Liver (tissue), 9 donors: Measurements from ENCODE around the gene ITFG1. TPM values are rescaled to one million over a fixed set of nuclear protein-coding genes. Genes with fewer than 3 reads are reported as not detected.

Experiments
- DNase-seq: peaks from one replicate; pipeline ENCODE4 v3.0.0-alpha.2; 2017; ENCODE audit warnings: low spot score
- H3K27ac ChIP-seq, 2 donors: one replicate each; pipeline ENCODE4 v1.7.0; 2013; ENCODE audit warnings: inconsistent platforms in 2 of 2, low read length in 2 of 2, control low read depth in 1 of 2, low read depth in 1 of 2, mild to moderate bottlenecking in 1 of 2
- H3K27me3 ChIP-seq, 4 donors: one replicate each; pipeline versions ENCODE4 v1.6.1 to v1.7.0; 2013; ENCODE audit warnings: low read length in 3 of 4, inconsistent platforms in 1 of 4, mild to moderate bottlenecking in 1 of 4, moderate library complexity in 1 of 4; ENCODE audit not compliant: control insufficient read depth in 4 of 4, insufficient read depth in 4 of 4
- H3K36me3 ChIP-seq, 4 donors: one replicate each; pipeline versions ENCODE4 v1.6.1 to v1.7.0; 2013; ENCODE audit warnings: low read length in 3 of 4, mild to moderate bottlenecking in 3 of 4, low read depth in 1 of 4, moderate library complexity in 1 of 4; ENCODE audit not compliant: control insufficient read depth in 4 of 4, insufficient read depth in 3 of 4
- H3K4me1 ChIP-seq, 4 donors: one replicate each; pipeline versions ENCODE4 v1.6.1 to v1.7.0; 2013; ENCODE audit warnings: low read length in 3 of 4, mild to moderate bottlenecking in 3 of 4, moderate library complexity in 1 of 4; ENCODE audit not compliant: control insufficient read depth in 4 of 4, insufficient read depth in 4 of 4
- H3K4me3 ChIP-seq, 3 donors: one replicate each; pipeline versions ENCODE4 v1.6.1 to v1.7.0; 2013; ENCODE audit warnings: low read length in 3 of 3, control low read depth in 1 of 3, low read depth in 1 of 3, mild to moderate bottlenecking in 1 of 3
- H3K9ac ChIP-seq, 2 donors: one replicate each; pipeline ENCODE4 v1.7.0; 2013; ENCODE audit warnings: low read length in 2 of 2, mild to moderate bottlenecking in 2 of 2, moderate library complexity in 2 of 2, control low read depth in 1 of 2, low read depth in 1 of 2
- H3K9me3 ChIP-seq, 4 donors: one replicate each; pipeline versions ENCODE4 v1.6.1 to v1.7.0; 2013; ENCODE audit warnings: low read length in 3 of 4; ENCODE audit not compliant: control insufficient read depth in 4 of 4
- ATF3 ChIP-seq: IDR thresholded peaks from 2 replicates; pipeline ENCODE4 v1.6.1; 2016; ENCODE audit warnings: antibody characterized with exemption
- EGR1 ChIP-seq, 2 donors: IDR thresholded peaks; 2 replicates each; pipeline ENCODE4 v1.6.1; 2016 to 2018; ENCODE audit warnings: antibody characterized with exemption in 2 of 2, low read depth in 2 of 2
- FOXA1 ChIP-seq: IDR thresholded peaks from 2 replicates; pipeline ENCODE4 v1.6.1; 2016; ENCODE audit warnings: antibody characterized with exemption
- FOXA2 ChIP-seq: IDR thresholded peaks from 2 replicates; pipeline ENCODE4 v1.6.1; 2016; ENCODE audit warnings: antibody characterized with exemption
- GABPA ChIP-seq, 2 donors: IDR thresholded peaks in 1 of 2; conservative IDR thresholded peaks in 1 of 2; 2 replicates each; pipeline ENCODE4 v1.6.1; 2016; ENCODE audit warnings: antibody characterized with exemption in 2 of 2, mild to moderate bottlenecking in 1 of 2, moderate library complexity in 1 of 2
- HNF4A ChIP-seq, 2 donors: conservative IDR thresholded peaks; 2 replicates each; pipeline ENCODE4 v1.6.1; 2016; ENCODE audit warnings: antibody characterized with exemption in 2 of 2, mild to moderate bottlenecking in 2 of 2
- MAX ChIP-seq: IDR thresholded peaks from 2 replicates; pipeline ENCODE4 v1.6.1; 2016; ENCODE audit warnings: antibody characterized with exemption
- NR2F2 ChIP-seq: IDR thresholded peaks from 2 replicates; pipeline ENCODE4 v1.6.1; 2016; ENCODE audit warnings: antibody characterized with exemption
- REST ChIP-seq: IDR thresholded peaks from 2 replicates; pipeline ENCODE4 v1.6.1; 2016; ENCODE audit warnings: antibody characterized with exemption, mild to moderate bottlenecking
- SP1 ChIP-seq: IDR thresholded peaks from 2 replicates; pipeline ENCODE4 v1.6.1; 2018; ENCODE audit warnings: antibody characterized with exemption, mild to moderate bottlenecking
- TAF1 ChIP-seq: conservative IDR thresholded peaks from 2 replicates; pipeline ENCODE4 v1.6.1; 2016; ENCODE audit warnings: antibody characterized with exemption, mild to moderate bottlenecking
- YY1 ChIP-seq: IDR thresholded peaks from 2 replicates; pipeline ENCODE4 v1.6.1; 2016; ENCODE audit warnings: antibody characterized with exemption, mild to moderate bottlenecking
- ZBTB33 ChIP-seq: IDR thresholded peaks from 2 replicates; pipeline ENCODE4 v1.6.1; 2016; ENCODE audit warnings: antibody characterized with exemption
- WGBS: extraction: QIAGEN DNeasy Blood & Tissue Kit; methylation state at CpG from one replicate; pipeline ENCODE4 v1.1.7; 2013; 5-methylcytosine and 5-hydroxymethylcytosine counted together
- polyA plus RNA-seq, 2 donors: library from polyadenylated mRNA; stranded (reverse) in 1 of 2; unstranded in 1 of 2; fragments of 200-250 nt in 1 of 2; fragments of >200 nt in 1 of 2; fragmentation: Nextera tagmentation in 1 of 2; extraction: Ambion mirVana in 1 of 2; gene quantifications; one replicate each; pipeline versions ENCODE4 v1.2.1 to v1.2.3, GENCODE V29; 2013 to 2015
- total RNA-seq, 2 donors: library from RNA; depleted of rRNA; stranded (reverse); fragments of >200 nt; gene quantifications; one replicate each; pipeline ENCODE4 v1.2.3, GENCODE V29; 2014
- donor health status: healthy.
- donor health status: healthy.
- donor health status: healthy.
- donor health status: healthy.
- donor health status: healthy.

Gene ITFG1
- total and polyA plus RNA-seq, 4 donors, result 31.1 to 51.0 (median 36.5) TPM

GRCh38 chr16:47486856-47487255, 26.0 kb upstream of the ITFG1 start:
- no peak overlapping the region for H3K4me3 ChIP-seq
- TF ChIP-seq HNF4A (conservative IDR thresholded peaks at IDR 0.05) (no peak), YY1 (no peak), NR2F2 (no peak), MAX (no peak), ATF3 (no peak), REST (no peak), ZBTB33 (no peak), GABPA (IDR thresholded peaks at IDR 0.05 in 1 of 2, conservative IDR thresholded peaks at IDR 0.05 in 1 of 2) (no peak), FOXA1 (no peak), FOXA2 (no peak), TAF1 (no peak), EGR1 (IDR thresholded peaks at IDR 0.05; ENCODE audit: low read depth in 2 of 2) (no peak)
- no peaks in the 10 kb centered on the region for H3K4me1 ChIP-seq
- peaks cover 1 to 23% (median 13%) of the 10 kb centered on the region in 4 donors for H3K9me3 ChIP-seq
- no peak overlapping the region for H3K9ac ChIP-seq
- H3K27me3 ChIP-seq, result no peaks in the 10 kb centered on the region
- H3K36me3 ChIP-seq, result peaks cover 0 to 3% (median 1%) of the 10 kb centered on the region in 4 donors
- H3K27ac ChIP-seq, result no peak overlapping the region
- no peak for DNase-seq

- TF ChIP-seq SP1, result no peak
- no peak for TF ChIP-seq TAF1
- no peak for TF ChIP-seq EGR1 (IDR thresholded peaks at IDR 0.05; ENCODE audit: low read depth in 2 of 2)
- TF ChIP-seq YY1, result no peak
- no peaks in the 10 kb centered on the region for H3K27me3 ChIP-seq
- peaks cover 0 to 3% (median 2%) of the 10 kb centered on the region in 4 donors for H3K36me3 ChIP-seq
- peaks cover 0 to 4% (median under 1%) of the 10 kb centered on the region in 4 donors for H3K9me3 ChIP-seq
- no peak overlapping the region for H3K27ac ChIP-seq
- 98% methylated on average over 2 of the region's 2 CpGs for WGBS
- no peak overlapping the region for H3K9ac ChIP-seq
- no peak for DNase-seq
- no peaks in the 10 kb centered on the region for H3K4me1 ChIP-seq
- no peak overlapping the region for H3K4me3 ChIP-seq
Measured at GRCh38 chr16:47483616-47484015, 22.8 kb upstream of the ITFG1 start.
